GM21526 (cell line): ENCODE data around the gene DUSP9.

Experiments used
- ATAC-seq: cut with Tn5 transposase; IDR thresholded peaks from one replicate; pipeline ENCODE4 v1.9.1; 2021; ENCODE audit warnings: moderate library complexity; ENCODE audit not compliant: unreplicated experiment, low FRiP score

The DUSP9 gene

DNA sequence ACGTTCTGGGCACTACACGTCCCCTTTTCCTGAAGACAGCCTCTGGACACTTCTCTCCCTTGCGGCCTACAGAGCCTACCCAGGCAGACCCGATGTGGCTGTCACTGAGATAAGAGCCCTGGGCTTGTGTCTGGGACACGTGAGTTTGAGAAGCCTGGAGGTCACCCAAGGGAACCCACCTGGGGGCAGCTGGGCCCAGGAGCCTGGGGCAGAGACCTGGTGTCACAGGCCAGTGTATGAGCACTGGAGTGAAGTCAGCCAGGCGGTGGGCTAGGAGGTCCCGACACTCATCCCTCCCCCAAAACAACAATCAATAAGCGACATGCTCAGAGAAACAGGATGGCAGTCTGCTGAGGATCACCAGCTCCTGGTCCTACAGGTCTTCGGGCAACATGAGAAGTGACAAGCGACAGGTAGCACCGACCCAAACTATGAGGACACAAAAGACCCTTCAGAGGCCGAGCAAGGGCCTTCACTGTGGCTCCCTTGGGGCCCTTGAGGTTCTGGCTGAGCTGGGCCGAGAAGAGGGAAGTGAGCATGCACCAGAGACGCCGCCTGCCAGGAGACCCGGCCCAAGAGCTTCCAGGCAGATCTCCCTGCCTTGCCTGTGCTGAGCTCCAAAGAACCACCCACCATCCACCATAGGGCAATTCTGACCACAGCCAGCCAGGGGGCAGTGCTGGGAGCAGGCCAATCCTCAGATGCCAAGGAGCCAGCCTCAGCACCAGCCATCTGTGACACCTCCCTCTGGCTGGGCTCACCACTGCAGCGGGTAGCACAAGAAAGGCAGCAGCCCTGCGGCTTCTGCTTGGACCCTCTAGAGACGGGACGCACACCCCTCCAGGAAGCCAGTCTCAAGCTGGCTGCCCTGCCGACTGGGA, 11.0 kb upstream of the DUSP9 start:
- no peak for ATAC-seq

- no peak for ATAC-seq
Observed at GRCh38 chrX:153636716-153637115, 10.3 kb upstream of the DUSP9 start.

DNA sequence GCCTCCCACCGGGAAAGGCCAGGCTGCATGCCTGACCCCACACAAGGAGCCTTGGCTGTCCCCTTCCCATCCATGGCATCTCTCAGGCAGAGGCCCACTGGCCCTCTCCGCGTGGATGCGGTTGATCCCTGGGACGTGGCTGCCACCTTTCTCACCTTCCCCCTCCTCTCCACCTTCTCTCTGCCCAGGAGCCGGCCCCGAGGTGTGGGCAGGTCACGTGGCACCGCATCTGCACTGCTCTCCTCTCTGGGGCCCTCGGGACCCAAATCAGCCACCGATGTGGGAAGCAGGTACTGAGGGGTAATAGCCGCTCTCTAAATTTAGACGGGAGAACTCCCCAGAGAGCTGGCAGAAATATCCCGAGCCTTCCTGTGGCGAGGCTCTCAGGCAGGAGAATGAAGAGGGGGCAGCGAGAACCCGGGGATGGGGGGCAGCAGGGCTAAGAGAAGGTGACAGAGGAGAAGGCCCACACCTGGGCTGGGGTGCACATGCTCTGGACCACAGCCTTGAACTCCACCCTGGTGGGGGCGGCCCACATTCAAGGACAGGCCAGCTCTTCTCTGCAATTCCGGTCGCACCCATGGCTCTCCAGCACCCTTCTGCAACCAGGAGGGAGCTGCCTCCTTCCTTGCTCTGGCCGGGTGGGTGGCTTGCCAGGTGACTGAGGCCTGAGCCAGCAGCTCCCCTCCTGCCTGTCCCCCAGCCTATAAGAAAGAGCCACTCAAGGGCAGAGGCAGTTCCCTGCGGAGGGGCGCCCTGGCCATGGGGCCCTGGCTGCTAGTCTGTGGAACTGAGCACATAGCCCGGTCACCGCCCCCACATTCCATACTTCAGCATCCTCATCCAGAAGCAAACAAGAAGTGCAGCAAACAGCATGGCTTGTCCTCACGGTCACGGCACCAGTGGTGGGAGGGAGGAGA, 9.6 kb upstream of the DUSP9 start:
- no peak for ATAC-seq

DNA sequence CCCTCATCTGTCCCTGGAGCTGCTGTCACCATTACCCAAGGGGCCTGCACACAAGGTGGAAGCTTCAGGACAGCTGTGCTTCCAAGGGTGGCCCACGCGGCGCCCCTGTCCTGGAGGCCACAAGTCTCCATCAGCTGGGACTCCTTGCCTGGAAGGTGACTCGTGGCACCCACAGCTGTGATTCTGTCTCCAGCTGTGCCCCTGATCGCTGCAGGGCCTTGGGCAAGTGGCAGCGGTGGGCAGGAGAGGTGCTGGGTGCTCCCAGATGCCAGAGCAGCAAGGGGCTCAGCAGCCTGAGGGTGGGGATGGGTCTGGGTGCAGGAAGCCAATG, 9.0 kb upstream of the DUSP9 start:
- no peak for ATAC-seq

DNA sequence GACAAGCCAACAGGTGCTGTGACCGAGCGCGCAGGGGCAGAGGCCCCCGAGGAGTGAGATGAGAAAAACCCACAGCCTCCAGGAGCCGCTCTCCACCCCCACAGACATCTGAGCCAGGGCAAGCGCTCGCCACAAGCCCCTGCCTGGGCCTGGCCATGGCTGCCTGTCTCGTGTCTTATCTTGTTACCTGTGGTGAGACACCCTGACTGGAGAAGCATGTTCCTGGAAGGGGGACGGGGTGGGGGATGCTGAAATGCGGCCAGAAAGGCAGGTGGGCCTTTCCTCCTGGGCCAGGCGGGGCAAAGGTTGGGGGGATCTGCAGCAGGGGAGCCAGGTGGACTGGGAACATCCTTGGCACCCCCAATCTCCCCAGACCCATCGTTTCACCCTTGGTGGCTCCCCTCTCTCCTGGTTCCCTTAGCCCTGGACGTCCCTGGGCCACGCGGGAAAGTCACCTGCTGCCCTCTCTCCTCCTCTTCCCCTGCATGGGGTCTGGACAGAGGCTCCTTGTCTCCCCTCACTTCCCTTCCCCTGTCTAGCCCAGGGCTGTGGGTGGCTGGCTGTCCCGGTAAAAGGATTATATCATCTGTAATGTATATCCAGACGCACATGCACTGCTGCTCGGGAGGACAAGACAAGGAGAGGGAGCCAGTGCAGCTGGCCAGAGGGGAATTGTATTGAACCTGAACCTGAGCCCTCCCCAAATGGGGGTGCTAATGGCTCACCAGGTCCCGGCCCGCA, 8.4 kb upstream of the DUSP9 start:
- no peak for ATAC-seq

DNA sequence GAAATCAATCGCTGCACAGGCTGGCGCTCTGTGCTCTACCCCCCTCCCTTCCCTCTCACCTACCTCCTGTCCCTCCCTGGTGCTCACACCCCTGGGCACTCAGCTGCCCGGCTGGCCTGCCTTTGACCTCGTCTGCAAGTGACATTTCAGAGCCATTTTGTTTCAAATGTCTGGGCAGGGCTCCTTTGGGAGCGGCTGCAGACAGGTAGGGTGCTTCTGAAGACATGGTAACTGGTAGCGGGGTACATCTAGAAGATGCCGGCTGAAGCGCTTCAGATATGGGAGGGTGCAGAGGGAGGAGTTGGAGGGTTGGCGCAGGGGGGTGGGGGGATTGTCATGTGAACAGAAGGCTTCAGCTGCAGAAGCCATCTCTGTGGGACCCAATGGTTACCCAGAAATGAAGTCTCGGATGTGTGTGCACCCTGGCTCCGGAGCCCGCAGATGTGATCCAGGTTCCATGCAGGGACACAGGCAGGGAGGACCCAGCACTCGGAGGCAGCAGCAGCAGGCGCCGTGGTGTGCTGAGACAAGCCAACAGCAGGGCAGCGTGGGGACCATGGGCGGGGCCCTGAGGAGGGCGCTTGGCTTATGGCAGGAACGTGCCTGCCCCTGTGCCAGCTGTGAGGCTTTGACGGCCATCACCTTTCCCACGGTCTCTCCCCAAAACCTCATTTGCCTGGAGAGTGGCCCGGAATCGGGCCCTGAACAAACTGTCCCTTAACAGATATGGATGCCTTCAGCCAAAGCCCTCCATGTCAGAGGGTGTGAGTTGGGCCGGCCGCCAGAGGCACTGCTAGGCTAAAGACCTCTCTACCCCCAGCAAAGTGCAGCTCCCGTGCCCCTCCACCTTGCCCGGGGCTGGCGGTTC, 7.6 kb upstream of the DUSP9 start:
- ATAC-seq = no peak

DNA sequence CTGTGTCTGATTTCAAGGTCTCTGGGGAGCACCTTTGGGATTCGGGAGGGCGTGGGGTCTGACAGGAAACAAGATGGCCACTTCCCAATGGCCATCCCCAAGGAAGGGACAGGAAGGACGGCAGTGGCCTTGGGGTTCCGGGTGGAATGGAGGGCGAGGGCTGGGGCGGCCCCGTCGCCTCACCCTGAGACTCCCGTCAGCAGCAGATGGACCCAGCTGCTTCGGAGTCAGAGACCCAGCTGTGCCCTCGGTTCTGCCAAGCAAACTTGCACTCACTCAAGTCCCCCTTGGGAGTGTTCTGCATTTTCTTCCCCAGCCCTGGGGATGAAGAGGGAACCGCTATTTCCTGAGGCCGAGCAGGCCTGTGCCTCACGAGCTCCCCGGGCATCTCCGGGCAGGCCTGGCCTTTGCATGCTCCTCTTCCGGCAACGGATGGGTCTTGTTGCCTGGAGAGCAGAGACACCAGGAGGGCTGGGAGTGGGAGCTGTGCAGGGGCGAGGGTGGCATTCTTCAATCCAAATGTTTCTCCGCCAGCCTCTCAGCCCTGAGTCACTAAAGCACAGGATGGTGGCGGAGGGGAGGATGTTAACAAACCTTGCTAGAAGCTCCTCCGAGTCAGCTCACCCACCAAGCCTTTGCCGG, 6.8 kb upstream of the DUSP9 start:
- ATAC-seq = no peak

DNA sequence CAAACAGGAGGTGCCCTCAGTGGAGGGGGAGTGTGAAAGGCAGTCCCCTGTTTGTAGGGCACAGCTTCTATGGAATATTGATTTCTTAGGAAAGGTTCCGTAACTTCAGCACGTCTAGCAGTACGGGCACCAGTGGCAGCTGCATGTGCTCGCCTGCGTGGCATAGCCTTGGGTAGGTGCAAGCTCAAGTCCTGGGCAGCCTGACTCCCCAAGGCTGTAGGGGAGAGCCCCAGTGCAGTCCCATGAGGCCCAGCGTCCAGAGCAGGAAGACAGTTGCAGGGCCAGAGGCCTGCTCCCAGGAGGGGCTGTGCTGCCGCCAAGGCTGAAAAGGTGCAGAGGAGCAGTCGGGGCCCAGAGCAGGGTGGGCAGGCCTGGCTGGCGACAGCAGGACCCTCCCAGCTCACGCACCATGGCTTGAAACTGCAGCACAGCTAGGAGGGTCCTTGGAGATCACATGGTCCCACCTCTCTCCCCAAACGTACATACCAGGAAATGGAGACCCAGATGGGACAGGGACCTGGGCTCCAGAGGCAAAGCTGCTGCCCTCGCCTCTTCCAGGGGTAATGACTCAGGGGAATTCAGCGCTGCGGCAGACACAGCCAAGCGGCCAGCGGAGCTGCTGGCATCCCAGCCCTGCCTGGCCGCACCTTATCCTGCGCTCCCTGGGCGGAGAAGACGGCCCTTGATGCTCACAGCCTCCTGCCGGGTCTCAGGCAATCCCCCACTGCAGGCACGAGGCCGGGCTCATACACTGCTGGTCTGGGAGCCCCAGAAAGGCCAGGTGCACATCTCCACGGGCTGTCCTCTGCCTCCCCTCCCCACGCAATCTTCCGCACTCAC, 6.0 kb upstream of the DUSP9 start:
- ATAC-seq = no peak

GRCh38 chrX:153641627-153642026, 5.4 kb upstream of the DUSP9 start:
- ATAC-seq = no peak

DNA sequence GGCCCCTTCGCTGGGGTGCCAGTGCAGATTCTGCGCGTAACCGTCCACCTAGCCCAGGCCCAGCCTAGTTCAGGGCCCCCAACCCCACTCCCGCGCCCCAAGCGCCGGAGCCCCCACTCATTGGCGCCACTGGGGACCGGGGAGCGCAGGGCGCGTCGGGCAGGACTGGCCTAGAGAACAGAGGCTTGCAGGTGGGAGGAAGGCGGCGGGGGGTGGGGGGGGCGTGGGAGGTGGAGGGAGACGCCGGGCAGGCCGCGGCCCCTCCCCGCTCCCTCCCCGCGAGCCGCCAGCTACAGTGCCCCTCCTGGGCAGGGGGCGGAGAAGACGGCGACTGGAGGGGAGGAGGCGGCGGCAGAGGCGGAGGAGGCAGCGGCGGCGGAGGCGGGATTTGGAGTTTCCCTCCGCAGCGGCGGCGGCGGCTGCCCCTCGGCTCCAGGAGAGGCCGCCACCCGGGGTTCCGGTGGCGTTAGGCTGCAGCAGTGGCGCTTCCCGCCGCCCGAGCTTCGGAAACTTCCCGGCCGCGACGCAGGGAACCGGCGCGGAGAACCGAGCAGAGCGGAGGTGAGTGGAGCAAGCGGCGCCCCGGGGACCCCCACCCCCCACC, 4.8 kb upstream of the DUSP9 start:
- ATAC-seq = no peak

DNA sequence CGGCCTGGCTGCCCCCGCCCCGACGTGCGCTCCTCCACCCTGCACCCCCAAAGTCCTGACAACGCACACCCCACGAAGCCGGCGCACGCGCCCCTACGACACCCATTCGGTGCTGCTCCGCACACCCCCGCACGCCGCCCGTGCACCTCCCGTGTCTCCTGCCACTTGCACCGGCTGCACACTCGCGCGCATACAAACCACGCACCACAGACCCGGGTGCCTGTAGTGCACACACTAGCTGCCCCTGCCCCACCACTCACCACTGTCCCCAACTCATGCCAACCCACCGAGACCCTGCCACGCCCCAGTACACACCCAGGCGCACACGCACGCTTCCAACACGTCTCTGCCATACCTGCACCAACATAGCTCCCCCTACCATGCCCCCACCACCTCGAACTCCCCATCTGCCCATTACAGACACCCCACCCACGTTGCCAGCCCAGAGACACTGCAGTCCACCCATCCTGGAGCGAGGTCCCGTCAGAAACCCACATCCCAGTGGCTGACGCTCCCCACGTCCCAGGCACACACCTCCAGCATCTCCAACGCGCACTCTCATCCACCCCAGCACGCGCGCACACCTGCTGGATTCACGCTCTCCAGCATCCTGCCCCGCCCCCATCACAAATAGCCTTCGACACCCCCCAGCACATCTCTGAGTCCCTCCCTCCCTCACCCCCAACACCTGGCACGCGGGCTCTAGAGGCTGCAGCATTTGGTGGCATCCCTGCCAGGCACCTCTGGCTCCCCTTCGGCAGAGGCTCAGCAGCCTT, 4.2 kb upstream of the DUSP9 start:
- ATAC-seq = no peak

DNA sequence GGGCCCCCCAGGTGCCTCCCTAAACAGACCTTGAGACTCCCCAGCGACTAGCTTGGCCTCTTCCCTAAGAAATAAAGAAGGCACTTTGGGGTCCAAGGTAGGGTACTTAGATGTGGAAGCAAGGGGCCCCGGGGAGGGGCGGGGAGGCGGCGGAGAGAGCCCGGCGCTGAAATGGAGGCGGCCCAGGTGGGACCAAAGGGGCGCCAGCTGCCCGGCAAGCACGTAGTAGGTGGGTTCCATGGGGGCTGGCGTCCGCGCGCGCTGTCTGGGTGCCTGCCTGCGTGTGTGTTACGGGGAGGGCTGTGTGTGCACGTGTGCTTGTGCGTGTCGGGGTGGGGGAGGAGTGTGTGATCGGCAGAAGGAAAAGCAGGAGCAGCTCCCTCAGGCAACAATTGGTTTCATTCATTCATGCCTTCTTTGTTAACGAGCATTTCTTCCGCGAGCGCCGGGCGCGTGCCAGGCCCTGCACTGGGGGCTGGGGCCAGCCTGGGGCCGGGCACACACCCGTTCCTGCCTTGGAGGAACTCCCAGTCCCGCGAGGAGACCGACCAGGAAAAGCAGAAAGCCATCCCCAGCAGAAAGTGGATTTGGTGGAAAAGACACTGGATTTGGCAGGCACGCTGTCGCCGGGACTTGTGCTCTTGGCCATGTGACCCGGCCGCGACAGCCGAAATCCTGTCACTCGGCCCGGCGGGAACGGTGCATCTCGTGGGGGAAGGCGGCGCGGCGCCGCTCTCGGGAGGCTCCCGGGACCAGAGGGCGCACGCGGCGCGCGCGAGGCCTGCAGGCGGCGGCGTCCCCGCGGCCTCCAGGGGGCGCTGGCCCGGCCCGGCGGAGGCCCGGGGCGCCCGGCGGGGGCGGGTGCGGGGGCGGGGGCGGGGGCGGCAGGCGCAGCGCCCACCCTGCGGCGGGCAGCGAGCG, 3.3 kb upstream of the DUSP9 start:
- no peak for ATAC-seq

DNA sequence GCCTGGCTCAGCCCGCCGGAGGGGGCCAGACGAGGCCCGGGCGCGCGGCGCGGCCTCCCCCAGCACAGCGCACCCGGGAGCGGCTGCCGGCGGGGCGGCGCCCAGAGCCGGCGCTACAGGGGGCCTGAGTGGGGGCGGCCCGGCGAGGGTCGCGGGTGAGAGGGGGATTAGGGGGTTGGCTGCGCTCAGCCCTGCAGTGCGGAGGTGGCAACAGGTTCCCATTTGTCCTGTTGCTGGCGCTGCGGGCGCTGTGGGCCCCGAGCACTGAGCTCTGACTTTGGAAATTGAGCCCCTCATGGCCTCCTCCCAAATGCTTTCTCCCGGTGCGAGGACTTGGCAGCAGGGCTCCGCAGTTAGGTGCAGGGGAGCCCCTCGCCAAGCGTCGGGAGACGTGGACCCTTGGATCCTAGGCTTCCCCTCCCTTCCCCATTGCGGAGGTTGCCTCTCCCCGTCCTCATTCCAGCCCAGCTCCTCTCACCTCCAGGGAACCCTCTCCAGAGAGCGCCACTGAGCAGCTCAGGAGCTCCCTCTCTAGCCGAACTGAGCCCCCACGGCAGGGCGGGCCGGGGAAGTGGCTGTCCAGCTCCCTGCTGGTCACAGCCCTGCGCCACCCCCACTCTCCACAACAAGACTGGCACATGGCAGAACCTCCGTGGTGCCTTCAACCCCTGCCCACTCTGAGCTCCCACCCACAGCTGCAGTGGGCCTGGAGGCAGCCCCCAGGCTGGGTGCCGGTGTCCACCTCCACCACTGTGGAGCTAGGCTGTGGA, 2.5 kb upstream of the DUSP9 start:
- no peak for ATAC-seq

GRCh38 chrX:153645151-153645550, 1.9 kb upstream of the DUSP9 start:
- no peak for ATAC-seq

DNA sequence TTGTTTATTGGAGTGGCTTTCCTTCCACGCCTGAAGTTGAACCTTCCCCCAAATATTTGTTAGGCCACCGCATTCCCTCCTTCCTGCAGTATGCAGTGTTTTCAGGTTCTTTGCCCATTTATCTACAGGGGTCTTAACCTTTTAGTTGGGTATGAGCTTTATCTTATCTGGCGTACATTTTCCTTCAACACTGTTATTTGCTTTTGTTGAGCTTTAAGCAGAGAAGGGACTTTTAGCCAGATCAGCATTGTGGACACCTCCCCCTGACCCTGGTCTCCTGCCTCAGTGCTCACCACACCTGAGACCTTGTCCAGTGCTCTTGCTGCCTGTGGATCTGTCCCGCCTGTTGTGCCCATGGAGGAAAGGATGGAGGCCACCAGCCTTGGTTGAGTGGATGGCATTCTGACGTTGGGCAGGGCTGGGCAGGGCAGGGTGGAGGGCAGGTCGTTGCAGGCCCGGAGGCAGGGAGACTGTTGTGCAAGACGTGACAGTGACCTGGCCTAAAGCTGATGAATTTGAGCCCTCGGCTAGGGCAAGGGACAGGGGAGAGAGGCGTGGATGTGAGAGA, 998 bp upstream of the DUSP9 start:
- ATAC-seq = no peak
